HT1080 (cell line): ENCODE data around the gene ADAM15. TPM values are rescaled to one million over a fixed set of nuclear protein-coding genes. Genes with fewer than 3 reads are reported as not detected.

ENCODE experiments used
- DNase-seq: peaks from one replicate; pipeline ENCODE4 v3.0.0-alpha.2; 2015; ENCODE audit warnings: low read depth
- polyA plus RNA-seq, 2 experiments: library from polyadenylated mRNA; depleted of rRNA; stranded (reverse); fragments of >200 nt; gene quantifications; 2 replicates each; pipeline ENCODE4 v1.2.3, GENCODE V29; 2015
- total RNA-seq: library from RNA; depleted of rRNA; stranded (reverse); fragments of >200 nt; shearing (Covaris generic); gene quantifications from 2 replicates; pipeline ENCODE4 v1.2.3, GENCODE V29; 2014; rRNA removed

Gene ADAM15, protein sequence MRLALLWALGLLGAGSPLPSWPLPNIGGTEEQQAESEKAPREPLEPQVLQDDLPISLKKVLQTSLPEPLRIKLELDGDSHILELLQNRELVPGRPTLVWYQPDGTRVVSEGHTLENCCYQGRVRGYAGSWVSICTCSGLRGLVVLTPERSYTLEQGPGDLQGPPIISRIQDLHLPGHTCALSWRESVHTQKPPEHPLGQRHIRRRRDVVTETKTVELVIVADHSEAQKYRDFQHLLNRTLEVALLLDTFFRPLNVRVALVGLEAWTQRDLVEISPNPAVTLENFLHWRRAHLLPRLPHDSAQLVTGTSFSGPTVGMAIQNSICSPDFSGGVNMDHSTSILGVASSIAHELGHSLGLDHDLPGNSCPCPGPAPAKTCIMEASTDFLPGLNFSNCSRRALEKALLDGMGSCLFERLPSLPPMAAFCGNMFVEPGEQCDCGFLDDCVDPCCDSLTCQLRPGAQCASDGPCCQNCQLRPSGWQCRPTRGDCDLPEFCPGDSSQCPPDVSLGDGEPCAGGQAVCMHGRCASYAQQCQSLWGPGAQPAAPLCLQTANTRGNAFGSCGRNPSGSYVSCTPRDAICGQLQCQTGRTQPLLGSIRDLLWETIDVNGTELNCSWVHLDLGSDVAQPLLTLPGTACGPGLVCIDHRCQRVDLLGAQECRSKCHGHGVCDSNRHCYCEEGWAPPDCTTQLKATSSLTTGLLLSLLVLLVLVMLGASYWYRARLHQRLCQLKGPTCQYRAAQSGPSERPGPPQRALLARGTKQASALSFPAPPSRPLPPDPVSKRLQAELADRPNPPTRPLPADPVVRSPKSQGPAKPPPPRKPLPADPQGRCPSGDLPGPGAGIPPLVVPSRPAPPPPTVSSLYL
- total RNA-seq, result 198 and 262 TPM in 2 replicates
- 184 and 202 TPM in 2 replicates for polyA plus RNA-seq (2015; cell fraction: cytosol; rRNA removed)
- 134 and 171 TPM in 2 replicates for polyA plus RNA-seq (2015; cell fraction: nucleus; rRNA removed)

DNA sequence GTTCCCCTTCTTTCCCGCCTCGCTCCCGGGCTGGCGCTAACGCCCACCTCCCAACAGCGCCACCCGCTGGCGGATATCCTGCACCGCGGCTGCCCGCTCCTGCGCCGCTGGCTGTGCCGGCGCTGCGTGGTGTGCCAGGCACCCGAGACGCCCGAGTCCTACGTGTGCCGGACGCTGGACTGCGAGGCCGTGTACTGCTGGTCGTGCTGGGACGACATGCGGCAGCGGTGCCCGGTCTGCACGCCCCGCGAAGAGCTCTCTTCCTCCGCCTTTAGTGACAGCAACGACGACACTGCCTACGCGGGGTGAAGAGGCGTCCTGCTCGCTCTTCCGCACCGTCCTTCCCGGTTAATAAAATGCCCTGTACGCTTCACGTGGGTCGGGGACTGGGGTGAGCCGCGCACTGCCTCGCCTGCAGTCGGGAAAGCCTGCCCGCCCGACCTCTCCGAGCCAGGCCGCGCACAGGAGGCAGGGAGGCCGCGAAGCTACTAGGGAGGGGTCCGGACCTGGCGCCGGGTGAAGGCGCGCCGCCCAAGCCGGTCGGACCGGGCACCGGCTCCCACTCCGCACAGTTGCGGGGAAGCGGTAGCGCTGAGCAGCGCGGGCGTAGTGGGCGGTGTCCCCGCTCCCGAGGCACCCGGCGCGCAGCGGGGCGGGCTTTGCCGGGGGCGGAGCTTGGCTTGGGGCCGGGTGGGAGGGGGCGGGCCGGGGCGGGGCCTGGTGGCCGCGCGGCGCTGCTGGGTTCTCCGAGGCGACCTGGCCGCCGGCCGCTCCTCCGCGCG is at the start of gene ADAM15:
Gene ADAM15, plus strand, starts transcription at position 757 of the 782 bp plus-strand sequence. CDS start 71 bp downstream, outside the sequence.
- peak; percentile 77 for DNase-seq

GRCh38 chr1:155001425-155001674 is 49.8 kb upstream of the ADAM15 start:
- no peak for DNase-seq

DNA sequence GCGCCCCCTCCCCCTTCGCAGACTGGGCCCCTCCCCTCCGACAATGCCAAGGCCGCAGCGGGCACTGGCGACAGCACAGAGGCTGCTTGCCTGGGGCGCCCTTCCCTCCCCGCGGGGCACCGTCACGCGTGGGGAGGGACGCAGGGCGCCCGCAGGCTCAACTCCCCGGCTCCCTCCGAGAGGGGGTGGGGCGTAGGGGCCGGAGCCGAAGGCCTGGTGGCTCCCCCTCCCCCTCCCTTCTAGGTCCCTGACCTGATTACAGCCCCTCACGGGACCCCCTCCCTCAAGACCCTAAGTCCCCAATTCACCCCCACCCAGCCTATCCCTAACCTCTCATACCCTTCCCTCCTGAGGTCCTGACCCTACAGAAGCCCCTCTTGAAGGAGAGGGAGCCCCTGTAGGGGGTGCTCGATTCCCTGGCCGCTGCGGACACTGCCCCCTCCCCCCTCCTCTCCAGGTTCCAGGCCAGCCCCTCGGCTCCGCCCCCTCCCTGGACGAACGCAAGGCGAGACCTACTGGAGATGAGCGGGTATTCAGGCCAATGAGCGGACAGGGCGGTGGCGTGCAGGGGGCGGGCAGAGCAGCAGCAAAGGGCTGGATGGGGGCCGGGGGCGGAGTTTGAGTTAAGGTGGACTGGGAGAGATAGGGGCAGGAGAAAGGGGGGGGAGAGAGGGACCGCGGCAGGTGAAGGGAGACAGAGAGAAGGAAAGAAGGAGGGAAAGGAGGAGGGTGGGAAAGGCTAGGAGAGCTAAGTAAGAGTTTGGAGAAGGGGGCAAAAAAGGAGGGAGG is 49.2 kb upstream of the ADAM15 start:
- DNase-seq, result peak; percentile 89

DNA sequence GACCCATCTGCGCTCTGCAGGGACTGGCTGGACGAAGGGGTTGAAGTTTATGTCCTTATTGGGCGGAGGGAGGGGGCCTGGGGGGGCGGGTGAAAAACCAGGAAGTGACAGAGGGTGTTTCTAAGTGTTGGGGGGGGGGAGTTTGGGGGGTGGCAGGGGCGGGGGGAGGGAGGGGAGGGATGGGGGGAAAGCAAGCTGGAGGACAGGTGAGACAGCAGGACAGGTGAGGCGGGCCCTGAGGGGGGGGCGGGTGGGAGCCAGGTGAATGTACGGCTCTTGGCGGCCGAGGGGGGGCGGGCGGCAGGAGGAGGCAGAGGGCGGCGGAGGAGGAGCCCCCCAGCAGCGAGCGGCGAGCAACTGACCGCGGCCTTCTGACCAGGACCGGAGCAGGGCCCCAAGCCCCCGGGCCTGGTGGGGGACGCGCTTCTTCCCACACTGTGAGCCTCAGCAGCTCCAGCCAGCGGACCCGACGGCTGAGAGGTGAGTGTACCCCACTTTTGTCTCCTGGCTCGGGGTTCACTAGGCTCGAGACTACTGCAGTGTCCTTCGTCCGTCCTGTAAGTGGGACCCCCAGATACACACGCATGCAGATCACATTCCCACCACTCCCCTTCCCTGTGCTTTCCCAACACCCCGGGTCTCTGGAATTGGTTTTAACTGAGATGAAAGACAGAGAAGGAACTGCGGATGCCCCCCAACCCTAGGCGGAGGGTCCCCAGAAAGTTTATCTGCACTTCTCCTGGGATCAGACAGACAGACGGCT is 48.5 kb upstream of the ADAM15 start, which contains the start of gene ZBTB7B:
Gene ZBTB7B, plus strand, starts transcription at position 339 of the 763 bp plus-strand sequence. CDS start 11,859 bp downstream, outside the sequence.
- DNase-seq, result no peak

- DNase-seq, result no peak
These were observed 47.8 kb upstream of the ADAM15 start for GRCh38 chr1:155003227-155003765.

- DNase-seq, result peak; percentile 60
These were observed 47.3 kb upstream of the ADAM15 start for GRCh38 chr1:155003766-155004351.

DNA sequence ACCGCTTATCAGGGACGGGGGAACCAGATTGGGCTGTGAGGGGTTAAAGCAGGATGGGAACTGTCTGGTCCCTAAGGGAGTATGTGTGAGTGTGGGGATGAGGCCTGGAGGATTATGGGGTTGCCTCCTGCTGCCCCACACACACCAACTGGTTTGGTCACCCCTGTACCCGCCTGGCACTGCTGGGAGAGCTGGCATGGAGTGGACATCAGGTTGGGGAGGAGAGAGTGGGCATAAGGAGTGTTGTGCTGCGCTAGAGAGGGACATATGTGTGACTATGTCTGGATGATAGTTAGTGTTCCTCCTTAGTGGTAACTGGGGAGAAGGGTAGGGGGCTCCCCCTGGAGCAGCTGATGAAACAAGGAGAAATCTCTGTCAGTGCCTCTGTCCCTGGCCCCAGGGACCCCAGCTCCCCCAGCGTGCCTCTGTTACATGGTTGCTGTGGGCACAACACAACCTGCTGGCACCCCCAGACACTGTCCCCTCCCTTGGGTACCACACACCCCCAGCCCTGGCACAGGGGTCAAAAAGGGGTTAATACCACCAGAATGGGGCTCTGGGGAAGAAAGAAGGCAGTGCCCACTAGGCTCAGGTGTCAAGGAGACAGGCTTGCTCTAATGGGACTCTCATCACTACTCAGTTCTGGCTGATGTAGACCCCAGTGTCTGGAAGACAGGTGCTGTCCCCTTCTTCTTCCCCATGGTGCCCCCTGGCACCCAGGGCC is 46.6 kb upstream of the ADAM15 start:
- DNase-seq, result no peak

- peak; percentile 41 for DNase-seq
These were observed 45.8 kb upstream of the ADAM15 start for GRCh38 chr1:155005076-155006011.

DNA sequence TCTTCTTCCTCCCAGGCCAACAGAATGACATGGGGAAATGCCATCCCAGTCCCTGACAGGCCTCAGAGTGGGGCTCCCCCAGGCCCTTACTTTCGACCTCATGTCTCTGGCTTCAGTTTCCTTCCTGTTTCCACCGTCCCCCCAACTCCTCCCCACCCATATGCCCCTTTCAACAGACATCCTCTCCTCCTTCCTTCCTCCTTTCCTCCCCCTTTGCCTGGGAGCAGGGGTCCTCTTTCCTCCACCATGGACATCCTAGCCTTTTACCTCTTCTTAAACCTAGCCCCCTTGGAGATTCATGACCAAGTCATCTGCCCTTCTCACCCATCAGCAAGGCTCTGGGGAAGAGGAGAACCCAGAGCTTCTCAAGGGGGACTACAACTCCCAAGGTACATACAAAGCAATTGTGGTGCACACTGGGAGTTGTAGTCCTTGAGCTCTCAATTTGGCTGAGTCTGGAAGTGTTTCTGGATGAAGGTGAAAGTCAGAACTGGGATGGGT is 44.5 kb upstream of the ADAM15 start:
- no peak for DNase-seq

DNA sequence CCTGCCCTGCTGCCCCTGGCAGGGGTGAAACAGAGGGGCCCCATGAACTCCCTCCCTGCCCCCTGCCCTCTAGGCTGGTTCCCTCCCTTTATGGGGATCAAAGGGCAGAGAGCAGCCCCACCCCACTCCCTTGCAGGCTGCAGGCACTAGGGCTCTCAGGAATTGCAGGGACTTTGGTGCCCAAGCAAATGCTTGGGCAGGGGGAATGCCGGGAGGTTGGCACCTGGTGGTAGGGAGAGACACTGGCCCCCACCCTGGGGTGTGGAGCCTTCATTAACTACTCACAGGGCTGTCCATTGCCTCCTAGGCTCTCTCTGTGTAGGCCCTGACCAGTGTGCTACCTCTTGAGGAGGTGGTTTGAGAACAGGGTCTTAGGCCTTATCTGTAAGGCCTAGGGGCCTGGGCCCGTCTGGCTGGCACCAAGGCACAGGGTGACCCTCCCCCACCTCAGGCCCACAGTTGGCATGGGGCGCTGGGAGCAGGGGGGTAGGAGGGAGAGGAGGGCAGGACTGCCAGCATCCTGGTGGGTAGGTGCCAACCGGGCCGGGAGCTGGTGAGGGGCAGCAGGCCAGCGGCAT is 43.8 kb upstream of the ADAM15 start:
- DNase-seq, result no peak

- no peak for DNase-seq
These were observed 42.8 kb upstream of the ADAM15 start for GRCh38 chr1:155008015-155008941.

DNA sequence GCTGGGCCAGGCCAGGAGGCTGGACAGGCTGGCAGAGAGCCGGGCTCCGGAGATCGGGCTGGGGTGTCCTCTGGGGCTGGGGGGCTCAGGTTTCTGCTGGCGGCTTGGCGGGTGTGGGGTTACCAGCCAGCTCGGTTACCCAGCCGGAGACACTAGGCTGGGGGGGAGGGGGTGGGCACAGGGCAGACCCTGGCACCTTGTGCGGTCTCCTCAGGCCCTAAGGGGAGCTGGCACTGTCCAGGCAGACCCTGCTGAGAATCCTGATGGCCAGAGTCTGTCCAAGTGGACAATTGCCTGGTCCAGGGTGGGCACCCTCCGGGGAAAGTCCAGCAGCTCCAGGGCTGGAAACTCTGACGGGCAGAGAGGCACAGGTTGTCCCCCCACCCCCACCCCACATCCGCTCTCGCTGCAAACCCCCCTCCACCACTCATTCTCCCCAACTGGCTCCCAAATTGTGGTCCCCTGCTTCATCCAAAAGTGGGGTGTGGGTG is 41.9 kb upstream of the ADAM15 start:
- no peak for DNase-seq

GRCh38 chr1:155009742-155010141 is 41.4 kb upstream of the ADAM15 start:
- DNase-seq, result no peak

GRCh38 chr1:155010211-155010918 is 40.8 kb upstream of the ADAM15 start:
- no peak for DNase-seq

DNA sequence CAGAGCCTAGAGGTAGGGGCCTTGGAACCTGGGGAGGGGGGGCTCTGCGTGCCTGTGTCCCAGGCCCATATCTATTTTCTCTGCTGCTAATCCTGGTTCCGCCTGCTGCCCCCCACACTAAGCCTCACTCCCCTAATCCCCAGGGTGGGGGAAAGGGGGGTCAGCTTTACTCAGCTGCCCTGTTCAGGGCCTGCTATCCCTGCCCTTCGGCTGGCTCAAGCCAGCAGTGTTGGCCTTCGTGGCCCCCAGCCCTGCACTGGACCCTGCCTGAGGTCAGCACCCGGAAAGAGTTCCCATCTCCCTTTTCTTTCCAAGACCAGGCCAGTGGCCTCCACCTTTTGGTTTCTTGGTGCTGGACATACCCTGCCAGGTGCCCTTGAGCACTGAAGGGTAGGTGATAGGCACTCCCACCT is 40.1 kb upstream of the ADAM15 start:
- no peak for DNase-seq
